ENCODE data around the gene ZNF862. TPM values are rescaled to one million over a fixed set of nuclear protein-coding genes. Genes with fewer than 3 reads are reported as not detected.
A peak's percentile ranks its signal among the peaks of the same experiment; 100 is the strongest.

ZNF862 gene
- total and polyA plus RNA-seq, 9 donors = 7.9 to 15.4 (median 8.7) TPM

DNA sequence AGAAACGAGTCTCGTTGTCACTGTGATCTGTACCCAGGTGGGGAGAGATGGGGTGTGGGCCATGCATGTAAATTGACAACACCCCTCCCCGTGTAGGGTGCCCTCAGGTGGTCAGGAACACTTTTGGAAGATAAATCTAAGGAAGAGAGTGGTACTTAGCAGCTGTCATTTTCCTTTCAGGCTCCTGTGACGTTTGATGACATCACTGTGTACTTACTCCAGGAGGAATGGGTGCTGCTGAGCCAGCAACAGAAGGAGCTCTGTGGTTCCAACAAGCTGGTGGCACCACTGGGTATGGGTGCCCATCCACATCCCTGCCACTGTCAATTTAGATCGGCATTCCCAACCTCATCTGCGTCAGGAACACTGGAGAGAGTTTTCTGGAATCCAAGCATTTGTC lies 6.3 kb downstream of the ZNF862 start:
- no peak for DNase-seq
- H3K27ac ChIP-seq (ENCODE audit: low read length) = no peak overlapping the region
- peaks cover 27% of the 10 kb centered on the region for H3K36me3 ChIP-seq (ENCODE audit: control insufficient read depth, insufficient read depth, low read length)
- no peaks in the 10 kb centered on the region for H3K27me3 ChIP-seq (ENCODE audit: control insufficient read depth, insufficient read depth, low read length)
- H3K9me3 ChIP-seq (replicated peaks; ENCODE audit: control insufficient read depth, low read depth, low read length) = no peaks in the 10 kb centered on the region
- peaks cover 2% of the 10 kb centered on the region for H3K4me1 ChIP-seq (ENCODE audit: control insufficient read depth, insufficient read depth, low read length)
- WGBS (ENCODE audit: insufficient coverage) = 78% methylated on average over 3 of the region's 6 CpGs
- H3K4me3 ChIP-seq (ENCODE audit: low read length) = no peak overlapping the region

DNA sequence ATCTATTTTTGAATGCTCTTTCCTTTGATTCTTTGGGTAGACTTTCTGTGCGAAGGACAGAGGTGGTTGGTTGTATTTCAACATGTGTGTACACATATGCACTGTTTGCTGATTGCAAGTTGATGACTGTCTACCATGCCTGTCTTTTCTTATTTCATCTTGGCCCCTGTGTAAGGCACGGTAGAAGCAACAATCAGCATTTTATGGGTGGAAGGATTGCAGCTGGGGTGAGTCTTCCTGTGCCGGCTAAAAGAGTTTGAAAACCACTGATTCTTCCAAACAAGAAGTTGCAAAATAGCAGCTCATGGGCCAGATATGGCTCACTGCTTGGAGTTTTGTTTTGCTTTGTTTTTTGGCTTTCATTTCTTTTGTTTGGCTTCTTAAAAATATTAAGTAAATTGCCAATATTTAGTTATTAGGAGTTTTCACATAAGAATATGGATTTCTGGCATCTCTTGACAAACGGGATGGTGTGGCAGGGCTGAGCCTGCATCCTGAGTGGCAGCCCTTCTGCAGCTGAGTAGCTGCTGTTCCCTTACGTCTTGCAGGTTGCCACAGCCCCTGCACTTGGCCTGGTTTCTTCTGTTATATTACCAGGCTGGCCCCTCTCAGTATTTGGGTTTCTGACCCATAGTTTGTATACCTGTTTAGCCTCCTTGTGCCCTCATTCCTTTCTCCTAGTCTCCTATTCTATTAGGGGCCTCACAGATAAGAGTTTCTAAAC lies 7.2 kb downstream of the ZNF862 start:
- H3K36me3 ChIP-seq (ENCODE audit: control insufficient read depth, insufficient read depth, low read length) = peaks cover 27% of the 10 kb centered on the region
- WGBS (ENCODE audit: insufficient coverage) = 77% methylated on average over 2 of the region's 5 CpGs
- no peak overlapping the region for H3K27ac ChIP-seq (ENCODE audit: low read length)

DNA sequence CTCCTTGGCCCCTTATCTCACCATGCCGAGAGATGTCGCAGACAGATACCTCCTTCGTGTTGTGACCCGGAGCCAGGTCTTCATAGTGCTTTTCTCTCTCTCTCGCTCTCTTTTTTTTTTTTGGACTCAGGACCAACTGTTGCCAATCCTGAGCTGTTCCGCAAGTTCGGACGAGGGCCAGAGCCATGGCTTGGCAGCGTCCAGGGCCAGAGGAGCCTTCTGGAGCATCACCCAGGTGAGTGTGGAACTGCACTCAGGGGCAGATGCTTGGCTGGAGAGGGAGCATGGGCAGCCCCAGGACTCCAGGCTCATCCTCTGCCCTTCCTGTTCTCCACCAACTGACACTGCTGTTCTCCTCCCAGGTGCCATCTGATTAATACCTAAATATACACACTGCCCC lies 7.8 kb downstream of the ZNF862 start:
- WGBS (ENCODE audit: insufficient coverage) = 90% methylated on average over 8 of the region's 9 CpGs
- no peak for DNase-seq

More for the DNA sequence above, 7.2 kb downstream of the ZNF862 start:
- no peak for DNase-seq
- Histone ChIP-seq H3K27me3 (ENCODE audit: control insufficient read depth, insufficient read depth, low read length) (no peaks in the 10 kb centered on the region), H3K9me3 (replicated peaks; ENCODE audit: control insufficient read depth, low read depth, low read length) (no peaks in the 10 kb centered on the region), H3K4me3 (ENCODE audit: low read length) (no peak overlapping the region), H3K4me1 (ENCODE audit: control insufficient read depth, insufficient read depth, low read length) (no peaks in the 10 kb centered on the region)

GRCh38 chr7:149846436-149847046 lies 8.4 kb downstream of the ZNF862 start:
- DNase-seq = no peak
- H3K36me3 ChIP-seq (ENCODE audit: control insufficient read depth, insufficient read depth, low read length) = peaks cover 27% of the 10 kb centered on the region
- no peak overlapping the region for H3K27ac ChIP-seq (ENCODE audit: low read length)
- no peaks in the 10 kb centered on the region for H3K9me3 ChIP-seq (replicated peaks; ENCODE audit: control insufficient read depth, low read depth, low read length)
- H3K4me3 ChIP-seq (ENCODE audit: low read length) = no peak overlapping the region
- H3K27me3 ChIP-seq (ENCODE audit: control insufficient read depth, insufficient read depth, low read length) = no peaks in the 10 kb centered on the region
- no CpG with 5 or more reads among the region's 3 CpGs for WGBS (ENCODE audit: insufficient coverage)
- H3K4me1 ChIP-seq (ENCODE audit: control insufficient read depth, insufficient read depth, low read length) = no peaks in the 10 kb centered on the region

More for the DNA sequence above, 7.8 kb downstream of the ZNF862 start:
- no peaks in the 10 kb centered on the region for H3K9me3 ChIP-seq (replicated peaks; ENCODE audit: control insufficient read depth, low read depth, low read length)
- no peaks in the 10 kb centered on the region for H3K4me1 ChIP-seq (ENCODE audit: control insufficient read depth, insufficient read depth, low read length)
- H3K27me3 ChIP-seq (ENCODE audit: control insufficient read depth, insufficient read depth, low read length) = no peaks in the 10 kb centered on the region
- no peak overlapping the region for H3K4me3 ChIP-seq (ENCODE audit: low read length)
- no peak overlapping the region for H3K27ac ChIP-seq (ENCODE audit: low read length)
- peaks cover 27% of the 10 kb centered on the region for H3K36me3 ChIP-seq (ENCODE audit: control insufficient read depth, insufficient read depth, low read length)

DNA sequence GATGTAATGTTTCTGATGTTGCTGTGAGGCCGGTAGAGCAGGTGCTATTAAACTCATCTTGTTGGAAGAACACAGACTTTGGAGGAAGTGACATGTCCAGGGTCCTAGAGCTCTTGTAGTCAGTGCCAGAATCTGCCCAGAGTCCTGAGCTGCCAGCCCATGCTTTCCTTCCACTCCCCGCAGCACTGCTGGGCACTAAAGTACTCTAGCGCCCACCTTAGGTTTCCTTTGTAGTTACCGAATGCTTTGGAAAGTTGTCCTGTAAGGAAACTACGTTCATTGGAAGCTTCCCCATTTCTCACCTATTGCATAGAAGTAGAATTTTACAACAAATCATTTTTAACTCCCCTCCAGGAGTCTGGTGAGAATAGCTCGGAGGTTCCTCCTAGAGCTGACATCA lies 11.0 kb downstream of the ZNF862 start:
- H3K27ac ChIP-seq (ENCODE audit: low read length) = no peak overlapping the region
- H3K9me3 ChIP-seq (replicated peaks; ENCODE audit: control insufficient read depth, low read depth, low read length) = no peaks in the 10 kb centered on the region
- H3K27me3 ChIP-seq (ENCODE audit: control insufficient read depth, insufficient read depth, low read length) = no peaks in the 10 kb centered on the region
- 50% methylated on average over 1 of the region's 6 CpGs for WGBS (ENCODE audit: insufficient coverage)
- DNase-seq = no peak
- no peaks in the 10 kb centered on the region for H3K4me1 ChIP-seq (ENCODE audit: control insufficient read depth, insufficient read depth, low read length)
- H3K4me3 ChIP-seq (ENCODE audit: low read length) = no peak overlapping the region
- H3K36me3 ChIP-seq (ENCODE audit: control insufficient read depth, insufficient read depth, low read length) = peaks cover 35% of the 10 kb centered on the region

GRCh38 chr7:149850007-149850594 lies 11.9 kb downstream of the ZNF862 start:
- 82% methylated on average over 14 of the region's 16 CpGs for WGBS (ENCODE audit: insufficient coverage)
- no peaks in the 10 kb centered on the region for H3K27me3 ChIP-seq (ENCODE audit: control insufficient read depth, insufficient read depth, low read length)
- H3K4me1 ChIP-seq (ENCODE audit: control insufficient read depth, insufficient read depth, low read length) = peaks cover 8% of the 10 kb centered on the region
- H3K4me3 ChIP-seq (ENCODE audit: low read length) = no peak overlapping the region
- peaks cover 35% of the 10 kb centered on the region for H3K36me3 ChIP-seq (ENCODE audit: control insufficient read depth, insufficient read depth, low read length)
- no peaks in the 10 kb centered on the region for H3K9me3 ChIP-seq (replicated peaks; ENCODE audit: control insufficient read depth, low read depth, low read length)
- DNase-seq = no peak
- no peak overlapping the region for H3K27ac ChIP-seq (ENCODE audit: low read length)

DNA sequence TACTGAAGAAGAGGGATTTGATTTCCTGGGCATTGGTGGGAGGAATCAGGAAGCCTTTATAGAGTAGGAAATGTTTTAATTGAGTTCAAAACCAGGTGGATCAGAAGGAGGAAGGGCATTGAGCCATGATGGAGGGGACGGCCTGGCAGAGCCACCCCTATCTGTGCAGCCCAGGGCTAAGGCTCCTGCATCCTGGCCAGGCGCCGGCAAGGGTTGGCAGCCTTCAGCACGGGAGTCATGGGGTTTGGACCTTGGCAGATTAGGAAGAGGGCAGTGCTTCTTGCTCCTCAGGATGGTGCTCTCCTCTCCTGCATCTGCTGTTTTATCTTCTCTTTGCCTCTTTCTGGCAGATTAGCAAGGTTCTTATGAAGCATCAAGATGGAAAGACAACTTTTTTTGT lies 12.5 kb downstream of the ZNF862 start:
- no peak for DNase-seq
- no peaks in the 10 kb centered on the region for H3K9me3 ChIP-seq (replicated peaks; ENCODE audit: control insufficient read depth, low read depth, low read length)
- no peaks in the 10 kb centered on the region for H3K27me3 ChIP-seq (ENCODE audit: control insufficient read depth, insufficient read depth, low read length)
- WGBS (ENCODE audit: insufficient coverage) = 63% methylated on average over 4 of the region's 4 CpGs
- peaks cover 14% of the 10 kb centered on the region for H3K4me1 ChIP-seq (ENCODE audit: control insufficient read depth, insufficient read depth, low read length)
- H3K36me3 ChIP-seq (ENCODE audit: control insufficient read depth, insufficient read depth, low read length) = peaks cover 32% of the 10 kb centered on the region
- H3K27ac ChIP-seq (ENCODE audit: low read length) = no peak overlapping the region
- no peak overlapping the region for H3K4me3 ChIP-seq (ENCODE audit: low read length)

DNA sequence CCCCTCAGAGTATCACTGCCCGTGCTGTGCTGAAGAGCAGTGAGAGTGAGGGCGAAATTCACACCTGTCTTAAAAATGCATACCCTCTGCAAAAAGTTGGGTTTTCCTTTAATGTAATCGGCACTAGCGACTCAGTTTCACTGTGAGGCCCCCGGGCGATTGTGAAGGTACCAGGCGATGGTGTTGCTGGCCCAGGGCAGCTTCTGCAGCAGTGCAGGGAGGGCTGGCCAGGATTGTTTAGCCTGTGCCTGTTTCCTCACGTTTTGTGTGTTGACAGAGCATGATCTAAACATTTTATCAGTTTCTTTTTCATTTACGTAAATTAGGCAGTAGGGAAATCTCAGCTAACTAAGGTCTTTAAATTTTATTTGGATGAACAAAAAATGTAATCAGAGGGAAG lies 13.3 kb downstream of the ZNF862 start:
- Histone ChIP-seq H3K4me3 (ENCODE audit: low read length) (no peak overlapping the region), H3K27ac (ENCODE audit: low read length) (no peak overlapping the region), H3K9me3 (replicated peaks; ENCODE audit: control insufficient read depth, low read depth, low read length) (no peaks in the 10 kb centered on the region), H3K4me1 (ENCODE audit: control insufficient read depth, insufficient read depth, low read length) (peaks cover 16% of the 10 kb centered on the region), H3K27me3 (ENCODE audit: control insufficient read depth, insufficient read depth, low read length) (no peaks in the 10 kb centered on the region), H3K36me3 (ENCODE audit: control insufficient read depth, insufficient read depth, low read length) (peaks cover 25% of the 10 kb centered on the region)
- 94% methylated on average over 6 of the region's 9 CpGs for WGBS (ENCODE audit: insufficient coverage)
- DNase-seq = no peak

DNA sequence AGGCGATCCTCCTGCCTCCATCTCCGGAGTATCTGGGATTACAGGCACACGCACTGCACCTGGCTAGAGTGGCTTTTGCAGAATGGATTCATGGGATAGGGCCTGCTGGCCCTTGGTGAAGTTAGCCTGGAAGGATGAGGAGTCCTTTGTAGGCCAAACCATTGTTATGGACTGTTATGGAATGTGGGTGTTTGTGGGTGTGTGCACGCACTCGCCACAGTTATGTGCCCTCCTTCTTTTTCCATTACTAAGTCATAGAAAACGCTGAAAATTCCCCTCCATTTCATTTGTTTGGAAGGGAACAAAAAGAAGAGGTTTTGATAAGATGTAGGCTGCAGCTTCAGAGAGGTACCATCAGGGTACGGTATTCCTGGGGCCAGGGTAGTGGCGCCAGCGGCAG lies 15.0 kb downstream of the ZNF862 start:
- 100% methylated on average over 4 of the region's 9 CpGs for WGBS (ENCODE audit: insufficient coverage)
- Histone ChIP-seq H3K36me3 (ENCODE audit: control insufficient read depth, insufficient read depth, low read length) (peaks cover 13% of the 10 kb centered on the region), H3K9me3 (replicated peaks; ENCODE audit: control insufficient read depth, low read depth, low read length) (no peaks in the 10 kb centered on the region), H3K27me3 (ENCODE audit: control insufficient read depth, insufficient read depth, low read length) (no peaks in the 10 kb centered on the region), H3K4me1 (ENCODE audit: control insufficient read depth, insufficient read depth, low read length) (peaks cover 16% of the 10 kb centered on the region), H3K4me3 (ENCODE audit: low read length) (no peak overlapping the region), H3K27ac (ENCODE audit: low read length) (no peak overlapping the region)
- no peak for DNase-seq

- WGBS (ENCODE audit: insufficient coverage) = 10% methylated on average over 7 of the region's 13 CpGs
Observed at GRCh38 chr7:149854611-149855360, 16.6 kb downstream of the ZNF862 start.

More at GRCh38 chr7:149854611-149855360, 16.6 kb downstream of the ZNF862 start:
- Histone ChIP-seq H3K36me3 (ENCODE audit: control insufficient read depth, insufficient read depth, low read length) (peaks cover 15% of the 10 kb centered on the region), H3K27ac (ENCODE audit: low read length) (no peak overlapping the region), H3K4me1 (ENCODE audit: control insufficient read depth, insufficient read depth, low read length) (peaks cover 16% of the 10 kb centered on the region), H3K9me3 (replicated peaks; ENCODE audit: control insufficient read depth, low read depth, low read length) (no peaks in the 10 kb centered on the region), H3K4me3 (ENCODE audit: low read length) (no peak overlapping the region), H3K27me3 (ENCODE audit: control insufficient read depth, insufficient read depth, low read length) (no peaks in the 10 kb centered on the region)
- peak; percentile 57 for DNase-seq
